ENCODE results near the gene SPDYE6.

Gene SPDYE6

DNA sequence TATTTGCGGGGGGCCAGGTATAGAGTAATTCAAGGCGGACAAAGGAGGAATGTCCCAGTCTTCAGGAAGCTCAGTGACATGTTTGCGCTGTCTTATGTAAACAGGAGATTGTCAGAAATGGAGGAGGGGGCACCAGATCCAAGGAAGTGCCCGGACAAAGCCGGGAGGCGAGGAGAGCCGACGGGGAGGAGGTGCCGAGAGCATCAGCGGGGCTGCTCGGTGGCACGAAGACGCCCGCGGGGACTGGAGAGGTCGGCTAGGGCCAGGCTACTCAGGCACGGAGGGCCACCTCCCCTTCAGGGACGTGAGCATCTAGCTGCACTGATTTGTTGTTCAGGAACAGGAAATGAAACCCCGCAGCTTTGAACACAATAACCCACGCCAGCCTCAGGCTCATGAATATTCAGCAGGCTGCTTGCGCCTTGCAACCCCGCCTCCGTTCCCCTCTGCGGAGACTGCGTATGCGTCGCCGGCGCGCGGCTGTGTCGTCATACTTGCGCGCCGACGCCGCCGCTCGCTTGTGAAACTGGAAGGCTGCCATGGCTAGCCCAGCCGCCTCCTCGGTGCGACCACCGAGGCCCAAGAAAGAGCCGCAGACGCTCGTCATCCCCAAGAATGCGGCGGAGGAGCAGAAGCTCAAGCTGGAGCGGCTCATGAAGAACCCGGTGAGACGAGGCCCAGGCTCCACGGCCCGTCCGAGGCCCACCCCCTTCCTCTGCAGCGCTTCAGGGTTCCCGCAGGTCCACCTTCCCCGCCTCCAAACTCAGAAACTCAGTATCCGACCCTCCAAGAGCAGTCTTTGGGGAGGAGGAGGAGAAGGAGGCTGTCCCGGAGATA is 39.8 kb upstream of the SPDYE6 start, which contains the start of gene PRKRIP1:
PRKRIP1 (plus strand) TSS at position 491 of the 837 bp plus-strand sequence; CDS start at position 540, 49 bp downstream.
- Histone ChIP-seq H3K4me1 (ENCODE audit: low read length) (peaks cover 12% of the 10 kb centered on the region), H3K27ac (ENCODE audit: low read length) (peak within 1 kb of the TSS; percentile 62), H4K20me1 (ENCODE audit: insufficient read depth, low read length) (no peaks in the 10 kb centered on the region), H3K27me3 (replicated peaks; ENCODE audit: insufficient read depth, low read length) (no peaks in the 10 kb centered on the region), H3K9me2 (replicated peaks; ENCODE audit: insufficient read depth, low read length) (no peaks in the 10 kb centered on the region), H3K9me3 (replicated peaks; ENCODE audit: insufficient read depth, low read length) (no peaks in the 10 kb centered on the region), H3K79me2 (ENCODE audit: low read length) (peaks cover 44% of the 10 kb centered on the region), H2AFZ (ENCODE audit: low read length) (peak within 1 kb of the TSS; percentile 49), H3K36me3 (replicated peaks; ENCODE audit: insufficient read depth, low read length) (peaks cover 3% of the 10 kb centered on the region; the same call in 1 of the 2 replicates), H3F3A (ENCODE audit: insufficient read depth, low read length) (peaks cover 11% of the 10 kb centered on the region), H3K4me3 (ENCODE audit: low read length) (peak within 1 kb of the TSS; percentile 100), H3K9ac (ENCODE audit: low read length) (peak within 1 kb of the TSS; percentile 95), H3K4me2 (ENCODE audit: low read depth, low read length) (peak within 1 kb of the TSS; percentile 91)
- TF ChIP-seq, protein P1, sequence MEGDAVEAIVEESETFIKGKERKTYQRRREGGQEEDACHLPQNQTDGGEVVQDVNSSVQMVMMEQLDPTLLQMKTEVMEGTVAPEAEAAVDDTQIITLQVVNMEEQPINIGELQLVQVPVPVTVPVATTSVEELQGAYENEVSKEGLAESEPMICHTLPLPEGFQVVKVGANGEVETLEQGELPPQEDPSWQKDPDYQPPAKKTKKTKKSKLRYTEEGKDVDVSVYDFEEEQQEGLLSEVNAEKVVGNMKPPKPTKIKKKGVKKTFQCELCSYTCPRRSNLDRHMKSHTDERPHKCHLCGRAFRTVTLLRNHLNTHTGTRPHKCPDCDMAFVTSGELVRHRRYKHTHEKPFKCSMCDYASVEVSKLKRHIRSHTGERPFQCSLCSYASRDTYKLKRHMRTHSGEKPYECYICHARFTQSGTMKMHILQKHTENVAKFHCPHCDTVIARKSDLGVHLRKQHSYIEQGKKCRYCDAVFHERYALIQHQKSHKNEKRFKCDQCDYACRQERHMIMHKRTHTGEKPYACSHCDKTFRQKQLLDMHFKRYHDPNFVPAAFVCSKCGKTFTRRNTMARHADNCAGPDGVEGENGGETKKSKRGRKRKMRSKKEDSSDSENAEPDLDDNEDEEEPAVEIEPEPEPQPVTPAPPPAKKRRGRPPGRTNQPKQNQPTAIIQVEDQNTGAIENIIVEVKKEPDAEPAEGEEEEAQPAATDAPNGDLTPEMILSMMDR (IDR thresholded peaks at IDR 0.05; ENCODE audit: low read length), result no peak
- no peak for TF ChIP-seq EZH2 (optimal IDR thresholded peaks at IDR 0.05; ENCODE audit: low read depth, low read length)
- peak; percentile 100 for DNase-seq

DNA sequence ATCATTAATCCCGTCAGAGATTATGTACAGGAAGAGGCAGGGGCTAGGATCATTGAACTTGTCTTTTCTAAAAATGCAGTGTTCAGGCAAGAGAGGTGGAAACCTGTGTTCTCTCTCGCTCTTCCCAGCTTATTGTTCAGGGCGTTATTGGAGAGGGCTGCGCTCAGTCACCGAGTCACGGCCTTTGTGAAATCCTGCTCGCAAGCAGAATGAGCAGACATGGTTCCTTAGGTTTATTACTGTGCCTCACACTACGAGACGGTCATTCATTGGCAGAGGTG is 39.3 kb upstream of the SPDYE6 start:
- Histone ChIP-seq H3K4me3 (ENCODE audit: low read length) (peak overlapping the region; percentile 100), H3K9me2 (replicated peaks; ENCODE audit: insufficient read depth, low read length) (no peaks in the 10 kb centered on the region), H3K27me3 (replicated peaks; ENCODE audit: insufficient read depth, low read length) (no peaks in the 10 kb centered on the region), H3K4me1 (ENCODE audit: low read length) (peaks cover 14% of the 10 kb centered on the region), H2AFZ (ENCODE audit: low read length) (0 out of 2 replicates have a peak overlapping the region, but pooled peaks have one; percentile 7), H3K4me2 (ENCODE audit: low read depth, low read length) (peak overlapping the region; percentile 87), H3F3A (ENCODE audit: insufficient read depth, low read length) (peaks cover 11% of the 10 kb centered on the region), H3K36me3 (replicated peaks; ENCODE audit: insufficient read depth, low read length) (peaks cover 3% of the 10 kb centered on the region; the same call in 1 of the 2 replicates), H3K9ac (ENCODE audit: low read length) (peak overlapping the region; percentile 33), H3K27ac (ENCODE audit: low read length) (peak overlapping the region; percentile 62), H4K20me1 (ENCODE audit: insufficient read depth, low read length) (no peaks in the 10 kb centered on the region), H3K79me2 (ENCODE audit: low read length) (peaks cover 49% of the 10 kb centered on the region), H3K9me3 (replicated peaks; ENCODE audit: insufficient read depth, low read length) (no peaks in the 10 kb centered on the region)
- no peak for DNase-seq
- TF ChIP-seq, protein P1 (IDR thresholded peaks at IDR 0.05; ENCODE audit: low read length), result no peak
- TF ChIP-seq EZH2 (optimal IDR thresholded peaks at IDR 0.05; ENCODE audit: low read depth, low read length) (no peak), EZH2phosphoT487 (IDR thresholded peaks at IDR 0.05; ENCODE audit: low read length) (no peak)

DNA sequence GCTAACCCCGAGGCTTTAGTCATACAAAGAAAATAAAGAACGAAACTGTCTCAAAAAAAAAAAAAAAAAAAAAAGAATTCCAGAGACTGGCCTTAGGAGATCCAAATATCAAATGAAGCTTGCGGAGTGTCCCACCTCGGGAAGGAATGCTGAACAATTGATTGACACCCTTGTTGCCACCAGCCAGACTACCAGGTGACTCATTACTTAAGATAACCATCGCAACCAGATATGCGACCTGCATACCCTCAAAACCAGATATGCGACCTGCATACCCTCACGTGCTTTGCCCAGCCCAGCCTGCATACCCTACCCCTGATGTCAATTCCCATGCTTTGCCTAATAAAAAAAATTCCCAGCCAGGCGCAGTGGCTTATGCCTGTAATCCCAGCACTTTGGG is 37.2 kb upstream of the SPDYE6 start:
- DNase-seq, result no peak
- Histone ChIP-seq H3K9me3 (replicated peaks; ENCODE audit: insufficient read depth, low read length) (no peaks in the 10 kb centered on the region), H3K9ac (ENCODE audit: low read length) (no peak overlapping the region), H3K4me1 (ENCODE audit: low read length) (peaks cover 24% of the 10 kb centered on the region), H3K4me3 (ENCODE audit: low read length) (no peak overlapping the region), H3K36me3 (replicated peaks; ENCODE audit: insufficient read depth, low read length) (no peaks in the 10 kb centered on the region), H3K27ac (ENCODE audit: low read length) (no peak overlapping the region), H2AFZ (ENCODE audit: low read length) (no peak overlapping the region), H3F3A (ENCODE audit: insufficient read depth, low read length) (peaks cover 19% of the 10 kb centered on the region), H3K4me2 (ENCODE audit: low read depth, low read length) (no peak overlapping the region), H3K79me2 (ENCODE audit: low read length) (peaks cover 40% of the 10 kb centered on the region), H3K9me2 (replicated peaks; ENCODE audit: insufficient read depth, low read length) (no peaks in the 10 kb centered on the region), H4K20me1 (ENCODE audit: insufficient read depth, low read length) (no peaks in the 10 kb centered on the region), H3K27me3 (replicated peaks; ENCODE audit: insufficient read depth, low read length) (no peaks in the 10 kb centered on the region)
- TF ChIP-seq EZH2phosphoT487 (IDR thresholded peaks at IDR 0.05; ENCODE audit: low read length) (no peak), EZH2 (optimal IDR thresholded peaks at IDR 0.05; ENCODE audit: low read depth, low read length) (no peak)
- TF ChIP-seq, protein P1 (IDR thresholded peaks at IDR 0.05; ENCODE audit: low read length), result no peak

All from MM.1S (cell line).